Keratinocyte (primary cell): ENCODE results near the gene CCL8. TPM values are rescaled to one million over a fixed set of nuclear protein-coding genes. Genes with fewer than 3 reads are reported as not detected.

ENCODE experiments used
- DNase-seq: peaks from one replicate; pipeline ENCODE4 v3.0.0-alpha.2; 2011; ENCODE audit warnings: low read depth, missing footprints, low spot score
- FAIRE-seq: peaks from 2 replicates; lab custom pipeline; 2011; peaks lifted over from hg19 to GRCh38; lab: Jason Lieb, UNC
- H2AFZ ChIP-seq: 2 replicates; pipeline ENCODE4 v1.6.0; 2012; ENCODE audit warnings: low read length, control low read depth, inconsistent platforms; ENCODE audit not compliant: control insufficient read depth
- H3K27ac ChIP-seq: 2 replicates; pipeline ENCODE4 v1.5.1; 2011; ENCODE audit warnings: low read length; ENCODE audit not compliant: control insufficient read depth, insufficient read depth
- H3K27me3 ChIP-seq: 3 replicates; pipeline ENCODE4 v1.6.0; 2011; ENCODE audit warnings: low read length; ENCODE audit not compliant: control insufficient read depth, insufficient read depth; ENCODE audit errors: extremely low read depth
- H3K36me3 ChIP-seq, 2 experiments: 2 replicates in 1 of 2; 3 replicates in 1 of 2; pipeline ENCODE4 v1.5.1; 2011; ENCODE audit warnings: low read length in 2 of 2, mild to moderate bottlenecking in 1 of 2; ENCODE audit not compliant: control insufficient read depth in 2 of 2, insufficient read depth in 2 of 2; ENCODE audit errors: extremely low read depth in 1 of 2
- H3K4me1 ChIP-seq: 3 replicates; pipeline ENCODE4 v1.5.1; 2011; ENCODE audit warnings: low read length; ENCODE audit not compliant: control insufficient read depth, insufficient read depth; ENCODE audit errors: extremely low read depth
- H3K4me2 ChIP-seq: 3 replicates; pipeline ENCODE4 v1.6.0; 2011; ENCODE audit warnings: low read depth, low read length; ENCODE audit not compliant: control insufficient read depth, insufficient read depth; ENCODE audit errors: extremely low read depth
- H3K4me3 ChIP-seq, 3 experiments: fragments of 200-600 bp in 1 of 3; sonication (generic) in 1 of 3; 2 replicates in 2 of 3; 3 replicates in 1 of 3; pipeline ENCODE4 v1.5.1; 2011 to 2016; ENCODE audit warnings: low read length in 3 of 3, mild to moderate bottlenecking in 3 of 3, control low read depth in 2 of 3, inconsistent platforms in 1 of 3, low read depth in 1 of 3, mixed read lengths in 1 of 3, mixed run types in 1 of 3, moderate library complexity in 1 of 3; ENCODE audit not compliant: control insufficient read depth in 2 of 3, insufficient read depth in 2 of 3; ENCODE audit errors: extremely low read depth in 1 of 3
- H3K79me2 ChIP-seq: 2 replicates; pipeline ENCODE4 v1.6.0; 2012; ENCODE audit warnings: low read length; ENCODE audit not compliant: control insufficient read depth, insufficient read depth
- H3K9ac ChIP-seq: 3 replicates; pipeline ENCODE4 v1.6.0; 2011; ENCODE audit warnings: low read length; ENCODE audit not compliant: control insufficient read depth, insufficient read depth; ENCODE audit errors: extremely low read depth
- H3K9me1 ChIP-seq: 3 replicates; pipeline ENCODE4 v1.6.0; 2011; ENCODE audit warnings: low read length; ENCODE audit not compliant: control insufficient read depth, insufficient read depth; ENCODE audit errors: extremely low read depth
- H3K9me3 ChIP-seq: 2 replicates; pipeline ENCODE4 v1.5.1; 2012; ENCODE audit warnings: low read depth, low read length; ENCODE audit not compliant: control insufficient read depth
- H4K20me1 ChIP-seq: 3 replicates; pipeline ENCODE4 v1.6.0; 2011; ENCODE audit warnings: low read length; ENCODE audit not compliant: control insufficient read depth, insufficient read depth; ENCODE audit errors: extremely low read depth
- EZH2 ChIP-seq: IDR thresholded peaks from one replicate; pipeline ENCODE4 v1.6.1; 2012; ENCODE audit warnings: inconsistent platforms, mild to moderate bottlenecking, low read length, moderate library complexity
- dilution Hi-C: fragments of 300-500 bp; cut with MboI; formaldehyde crosslinking; loops from one replicate; pipeline ENCODE4 v1.7.0; 2020; ENCODE audit warnings: low sequenced_read_pairs; ENCODE audit not compliant: extremely low pct_ligation_motif_present
- polyA minus RNA-seq, 3 experiments: library from RNA; depleted of rRNA, polyadenylated mRNA; stranded (reverse); fragments of >200 nt; gene quantifications; 1 replicate in 1 of 3; 2 replicates in 1 of 3; 3 replicates in 1 of 3; pipeline ENCODE4 v1.2.3, GENCODE V29; 2011
- polyA plus RNA-seq, 5 experiments: library from polyadenylated mRNA; depleted of rRNA in 3 of 5; stranded (reverse) in 3 of 5; stranded (forward) in 1 of 5; unstranded in 1 of 5; fragments of >200 nt; gene quantifications; 1 replicate in 1 of 5; 2 replicates in 3 of 5; 3 replicates in 1 of 5; pipeline versions ENCODE4 v1.2.1 to v1.2.3, GENCODE V29; 2011 to 2012; ENCODE audit warnings: missing spikeins in 2 of 5, low read depth in 1 of 5, low replicate concordance in 1 of 5
- TF ChIP-seq, protein P1 (sequence below), 3 experiments: IDR thresholded peaks in 1 of 3; conservative IDR thresholded peaks in 1 of 3; optimal IDR thresholded peaks in 1 of 3; 2 replicates in 2 of 3; 3 replicates in 1 of 3; pipeline versions ENCODE3 to v1.5.1; 2011; ENCODE audit warnings: low read length in 3 of 3, mild to moderate bottlenecking in 3 of 3, moderate library complexity in 2 of 3, control low read depth in 1 of 3, inconsistent platforms in 1 of 3; ENCODE audit not compliant: insufficient read depth in 2 of 3; ENCODE audit errors: extremely low read depth in 1 of 3

Gene CCL8
- polyA plus RNA-seq (not detected in 3 replicates), polyA minus RNA-seq (not detected in 3 replicates)
- polyA plus RNA-seq (2011; ENCODE audit: low read depth): not detected
- polyA plus RNA-seq (2011; cell fraction: cytosol; rRNA removed): not detected in 2 replicates
- not detected in 2 replicates for polyA plus RNA-seq (2011; cell fraction: nucleus; rRNA removed)
- polyA plus RNA-seq (2012; ENCODE audit: low replicate concordance): not detected in 2 replicates
- polyA minus RNA-seq (2011; cell fraction: cytosol; rRNA and poly(A)+ RNA removed): not detected
- polyA minus RNA-seq (2011; cell fraction: nucleus; rRNA and poly(A)+ RNA removed): not detected in 2 replicates

DNA sequence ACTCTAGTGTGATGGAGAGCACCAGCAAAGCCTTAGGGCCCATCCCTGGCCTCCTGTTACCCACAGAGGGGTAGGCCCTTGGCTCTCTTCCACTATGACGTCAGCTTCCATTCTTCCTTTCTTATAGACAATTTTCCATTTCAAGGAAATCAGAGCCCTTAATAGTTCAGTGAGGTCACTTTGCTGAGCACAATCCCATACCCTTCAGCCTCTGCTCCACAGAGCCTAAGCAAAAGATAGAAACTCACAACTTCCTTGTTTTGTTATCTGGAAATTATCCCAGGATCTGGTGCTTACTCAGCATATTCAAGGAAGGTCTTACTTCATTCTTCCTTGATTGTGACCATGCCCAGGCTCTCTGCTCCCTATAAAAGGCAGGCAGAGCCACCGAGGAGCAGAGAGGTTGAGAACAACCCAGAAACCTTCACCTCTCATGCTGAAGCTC is at the start of gene CCL8:
TSS of gene CCL8 (plus strand) at position 397 of the 445 bp plus-strand sequence. CDS start 67 bp downstream, outside the sequence.
- Histone ChIP-seq H3K4me2 (no peak within 1 kb of the TSS), H4K20me1 (no peaks in the 10 kb centered on the region), H3K4me1 (no peaks in the 10 kb centered on the region), H3K27me3 (no peaks in the 10 kb centered on the region), H3K9me3 (no peaks in the 10 kb centered on the region), H3K27ac (no peak within 1 kb of the TSS), H3K79me2 (no peaks in the 10 kb centered on the region), H3K36me3 (no peaks in the 10 kb centered on the region), H2AFZ (no peak within 1 kb of the TSS), H3K4me3 (no peak within 1 kb of the TSS), H3K9me1 (no peaks in the 10 kb centered on the region), H3K9ac (no peak within 1 kb of the TSS)
- DNase-seq: no peak
- no peak for FAIRE-seq
- no peak for TF ChIP-seq EZH2
- TF ChIP-seq, protein P1, sequence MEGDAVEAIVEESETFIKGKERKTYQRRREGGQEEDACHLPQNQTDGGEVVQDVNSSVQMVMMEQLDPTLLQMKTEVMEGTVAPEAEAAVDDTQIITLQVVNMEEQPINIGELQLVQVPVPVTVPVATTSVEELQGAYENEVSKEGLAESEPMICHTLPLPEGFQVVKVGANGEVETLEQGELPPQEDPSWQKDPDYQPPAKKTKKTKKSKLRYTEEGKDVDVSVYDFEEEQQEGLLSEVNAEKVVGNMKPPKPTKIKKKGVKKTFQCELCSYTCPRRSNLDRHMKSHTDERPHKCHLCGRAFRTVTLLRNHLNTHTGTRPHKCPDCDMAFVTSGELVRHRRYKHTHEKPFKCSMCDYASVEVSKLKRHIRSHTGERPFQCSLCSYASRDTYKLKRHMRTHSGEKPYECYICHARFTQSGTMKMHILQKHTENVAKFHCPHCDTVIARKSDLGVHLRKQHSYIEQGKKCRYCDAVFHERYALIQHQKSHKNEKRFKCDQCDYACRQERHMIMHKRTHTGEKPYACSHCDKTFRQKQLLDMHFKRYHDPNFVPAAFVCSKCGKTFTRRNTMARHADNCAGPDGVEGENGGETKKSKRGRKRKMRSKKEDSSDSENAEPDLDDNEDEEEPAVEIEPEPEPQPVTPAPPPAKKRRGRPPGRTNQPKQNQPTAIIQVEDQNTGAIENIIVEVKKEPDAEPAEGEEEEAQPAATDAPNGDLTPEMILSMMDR (optimal IDR thresholded peaks at IDR 0.05 in 1 of 3, IDR thresholded peaks at IDR 0.05 in 1 of 3, conservative IDR thresholded peaks at IDR 0.05 in 1 of 3; ENCODE audit: extremely low read depth in 1 of 3, insufficient read depth in 2 of 3, low read length in 3 of 3): no peak
- dilution Hi-C loops: no loop called here

DNA sequence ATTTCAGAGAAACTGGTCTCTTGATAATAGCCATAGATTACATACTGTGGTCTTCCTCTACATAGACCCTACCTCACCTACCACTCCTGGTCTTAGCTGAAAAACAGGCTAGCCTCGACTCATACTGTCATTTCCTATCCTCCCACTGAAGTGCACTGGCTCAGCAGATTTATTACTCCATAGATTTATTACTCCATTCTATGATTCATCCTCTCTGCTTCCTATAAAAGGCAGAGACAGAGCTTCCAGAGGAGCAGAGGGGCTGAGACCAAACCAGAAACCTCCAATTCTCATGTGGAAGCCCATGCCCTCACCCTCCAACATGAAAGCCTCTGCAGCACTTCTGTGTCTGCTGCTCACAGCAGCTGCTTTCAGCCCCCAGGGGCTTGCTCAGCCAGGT is 49.3 kb upstream of the CCL8 start, which contains the start of gene CCL7:
TSS of gene CCL7 (plus strand) at position 253 of the 400 bp plus-strand sequence. CDS start at position 323, 70 bp downstream.
- Histone ChIP-seq H3K36me3 (no peaks in the 10 kb centered on the region), H2AFZ (no peak within 1 kb of the TSS), H3K9me1 (no peaks in the 10 kb centered on the region), H3K9me3 (no peaks in the 10 kb centered on the region), H3K4me3 (no peak within 1 kb of the TSS), H3K27ac (no peak within 1 kb of the TSS), H3K27me3 (peaks cover 3% of the 10 kb centered on the region), H3K79me2 (no peaks in the 10 kb centered on the region), H3K9ac (no peak within 1 kb of the TSS), H3K4me2 (no peak within 1 kb of the TSS), H3K4me1 (no peaks in the 10 kb centered on the region), H4K20me1 (no peaks in the 10 kb centered on the region)
- no peak for TF ChIP-seq EZH2
- TF ChIP-seq, protein P1 (optimal IDR thresholded peaks at IDR 0.05 in 1 of 3, IDR thresholded peaks at IDR 0.05 in 1 of 3, conservative IDR thresholded peaks at IDR 0.05 in 1 of 3; ENCODE audit: extremely low read depth in 1 of 3, insufficient read depth in 2 of 3, low read length in 3 of 3): no peak
- dilution Hi-C loops: no loop called here
- FAIRE-seq (no peak), DNase-seq (no peak)
